Ovary (tissue), 3 donors: ENCODE results near the gene OPCML.

Source experiments
- CTCF ChIP-seq, 3 donors: fragments of 450-650 bp in 2 of 3; fragments of 200-600 bp in 1 of 3; IDR thresholded peaks; one replicate each; pipeline versions ENCODE4 v1.5.1 to v1.8.0; 2016 to 2022; ENCODE audit warnings: antibody characterized with exemption in 3 of 3, mild to moderate bottlenecking in 1 of 3
- POLR2A ChIP-seq: fragments of 450-650 bp; IDR thresholded peaks from one replicate; pipeline ENCODE4 v1.6.1; 2017; ENCODE audit warnings: antibody characterized with exemption, mild to moderate bottlenecking, moderate library complexity
- donor health status: DM: no; HTN: no; CAD: no.

- TF ChIP-seq POLR2A (no peak), CTCF (IDR thresholded peaks at IDR 0.05) (no peak)
Observed at GRCh38 chr11:132365650-132366049, 1166.7 kb downstream of the OPCML start.
